HepG2 (cell line): ENCODE measurements around the gene C11orf16. TPM values are rescaled to one million over a fixed set of nuclear protein-coding genes. Genes with fewer than 3 reads are reported as not detected.

Source experiments
- CHD4 ChIP-seq: fragments of 200-600 bp; sonication (generic); IDR thresholded peaks from 2 replicates; pipeline ENCODE4 v1.7.0; 2017; ENCODE audit warnings: mild to moderate bottlenecking, low read length, borderline replicate concordance
- CREM ChIP-seq, 2 experiments: sonication (generic) in 1 of 2; formaldehyde crosslinking in 1 of 2; IDR thresholded peaks; 2 replicates each; pipeline versions ENCODE4 v1.4.0 to v1.6.1; 2016 to 2020; ENCODE audit warnings: antibody characterized with exemption in 1 of 2, mild to moderate bottlenecking in 1 of 2, missing genetic modification reagents in 1 of 2
- GATAD1 ChIP-seq: IDR thresholded peaks from 2 replicates; pipeline ENCODE4 v1.6.1; 2016; ENCODE audit warnings: missing genetic modification reagents, missing compliant biosample characterization
- HNRNPLL ChIP-seq: fragments of 200-400 bp; formaldehyde crosslinking; IDR thresholded peaks from 2 replicates; pipeline ENCODE4 v1.6.1; 2017; ENCODE audit warnings: mild to moderate bottlenecking, low read depth, low read length; ENCODE audit not compliant: poor library complexity, severe bottlenecking
- KDM3A ChIP-seq: IDR thresholded peaks from 2 replicates; pipeline ENCODE4 v1.6.1; 2018; ENCODE audit warnings: low read depth, missing compliant biosample characterization
- KDM5B ChIP-seq: sonication (generic); formaldehyde crosslinking; IDR thresholded peaks from 2 replicates; pipeline ENCODE4 v1.4.0; 2020; ENCODE audit warnings: missing genetic modification reagents, mild to moderate bottlenecking, borderline replicate concordance
- KLF6 ChIP-seq: IDR thresholded peaks from 2 replicates; pipeline ENCODE4 v1.8.0; 2016; ENCODE audit warnings: missing biosample characterization, missing genetic modification reagents
- MIER3 ChIP-seq: IDR thresholded peaks from 2 replicates; pipeline ENCODE4 v1.6.1; 2016; ENCODE audit warnings: missing compliant biosample characterization, borderline replicate concordance
- PHF20 ChIP-seq: sonication (generic); formaldehyde crosslinking; IDR thresholded peaks from 2 replicates; pipeline ENCODE4 v1.5.0; 2020; ENCODE audit warnings: mild to moderate bottlenecking, missing genetic modification reagents
- PHF8 ChIP-seq: sonication (generic); formaldehyde crosslinking; IDR thresholded peaks from 2 replicates; pipeline ENCODE4 v1.5.0; 2020; ENCODE audit warnings: missing genetic modification reagents
- PLRG1 ChIP-seq: fragments of 450-650 bp; conservative IDR thresholded peaks from 2 replicates; pipeline ENCODE4 v1.6.1; 2016
- REXO4 ChIP-seq: sonication (generic); formaldehyde crosslinking; IDR thresholded peaks from 2 replicates; pipeline ENCODE4 v1.8.0; 2022; ENCODE audit warnings: missing genetic modification reagents, mild to moderate bottlenecking, borderline replicate concordance
- SRF ChIP-seq: IDR thresholded peaks from 2 replicates; pipeline ENCODE4 v1.6.1; 2011; ENCODE audit warnings: mild to moderate bottlenecking, low read depth, low read length, moderate library complexity
- TCF12 ChIP-seq, 2 experiments: fragments of 450-650 bp in 1 of 2; sonication (generic) in 1 of 2; formaldehyde crosslinking in 1 of 2; IDR thresholded peaks; 2 replicates each; pipeline versions ENCODE4 v1.6.1 to v1.8.0; 2017 to 2022; ENCODE audit warnings: antibody characterized with exemption in 1 of 2, mild to moderate bottlenecking in 1 of 2, missing genetic modification reagents in 1 of 2, moderate library complexity in 1 of 2
- TP53 ChIP-seq: sonication (generic); formaldehyde crosslinking; conservative IDR thresholded peaks from 2 replicates; pipeline ENCODE4 v1.4.0; 2020; ENCODE audit warnings: missing genetic modification reagents
- ZMYM3 ChIP-seq: sonication (generic); formaldehyde crosslinking; IDR thresholded peaks from 2 replicates; pipeline ENCODE4 v1.5.1; 2020; ENCODE audit warnings: mild to moderate bottlenecking, missing genetic modification reagents
- ZNF232 ChIP-seq: sonication (generic); formaldehyde crosslinking; IDR thresholded peaks from 2 replicates; pipeline ENCODE4 v1.4.0; 2020; ENCODE audit warnings: missing genetic modification reagents, borderline replicate concordance
- ZNF598 ChIP-seq: sonication (generic); formaldehyde crosslinking; IDR thresholded peaks from 2 replicates; pipeline ENCODE4 v1.5.1; 2020; ENCODE audit warnings: mild to moderate bottlenecking, missing genetic modification reagents, borderline replicate concordance
- ZNF614 ChIP-seq: IDR thresholded peaks from 2 replicates; pipeline ENCODE4 v1.6.1; 2018; ENCODE audit warnings: missing biosample characterization, missing genetic modification reagents, inconsistent platforms, borderline replicate concordance
- ZNF766 ChIP-seq: sonication (generic); formaldehyde crosslinking; IDR thresholded peaks from 2 replicates; pipeline ENCODE4 v1.5.0; 2020; ENCODE audit warnings: missing genetic modification reagents, borderline replicate concordance
- ZNF879 ChIP-seq: sonication (generic); formaldehyde crosslinking; IDR thresholded peaks from 2 replicates; pipeline ENCODE4 v1.8.1; 2023; ENCODE audit warnings: missing genetic modification reagents
- polyA plus RNA-seq, 8 experiments: library from polyadenylated mRNA; depleted of rRNA in 3 of 8; stranded (reverse) in 7 of 8; unstranded in 1 of 8; fragments of >200 nt; fragmentation: Illumina TruSeq in 4 of 8; extraction: Trizol in 4 of 8; gene quantifications; 2 replicates each; pipeline versions ENCODE4 v1.2.1 to v1.2.3, GENCODE V29; 2011 to 2016; ENCODE audit warnings: low read depth in 4 of 8, missing spikeins in 1 of 8, mixed read lengths in 1 of 8; ENCODE audit not compliant: insufficient read depth in 1 of 8
- total RNA-seq, 5 experiments: library from RNA; depleted of rRNA; stranded (reverse); fragments of >200 nt; fragmentation: Illumina TruSeq; extraction: Trizol; gene quantifications; 2 replicates each; pipeline ENCODE4 v1.2.3, GENCODE V29; 2016; ENCODE audit warnings: low read depth in 1 of 5
- TF ChIP-seq, protein P1 (sequence below): sonication (generic); formaldehyde crosslinking; conservative IDR thresholded peaks from 2 replicates; pipeline ENCODE4 v1.4.0; 2020; ENCODE audit warnings: missing genetic modification reagents
- TF ChIP-seq, protein P2 (sequence below): IDR thresholded peaks from 2 replicates; pipeline ENCODE4 v1.6.1; 2016

Gene C11orf16
- total and polyA plus RNA-seq, 2 of the 13 experiments (the other 11 are each of a cell fraction or from before 2014, with no cell fraction given) = not detected

DNA sequence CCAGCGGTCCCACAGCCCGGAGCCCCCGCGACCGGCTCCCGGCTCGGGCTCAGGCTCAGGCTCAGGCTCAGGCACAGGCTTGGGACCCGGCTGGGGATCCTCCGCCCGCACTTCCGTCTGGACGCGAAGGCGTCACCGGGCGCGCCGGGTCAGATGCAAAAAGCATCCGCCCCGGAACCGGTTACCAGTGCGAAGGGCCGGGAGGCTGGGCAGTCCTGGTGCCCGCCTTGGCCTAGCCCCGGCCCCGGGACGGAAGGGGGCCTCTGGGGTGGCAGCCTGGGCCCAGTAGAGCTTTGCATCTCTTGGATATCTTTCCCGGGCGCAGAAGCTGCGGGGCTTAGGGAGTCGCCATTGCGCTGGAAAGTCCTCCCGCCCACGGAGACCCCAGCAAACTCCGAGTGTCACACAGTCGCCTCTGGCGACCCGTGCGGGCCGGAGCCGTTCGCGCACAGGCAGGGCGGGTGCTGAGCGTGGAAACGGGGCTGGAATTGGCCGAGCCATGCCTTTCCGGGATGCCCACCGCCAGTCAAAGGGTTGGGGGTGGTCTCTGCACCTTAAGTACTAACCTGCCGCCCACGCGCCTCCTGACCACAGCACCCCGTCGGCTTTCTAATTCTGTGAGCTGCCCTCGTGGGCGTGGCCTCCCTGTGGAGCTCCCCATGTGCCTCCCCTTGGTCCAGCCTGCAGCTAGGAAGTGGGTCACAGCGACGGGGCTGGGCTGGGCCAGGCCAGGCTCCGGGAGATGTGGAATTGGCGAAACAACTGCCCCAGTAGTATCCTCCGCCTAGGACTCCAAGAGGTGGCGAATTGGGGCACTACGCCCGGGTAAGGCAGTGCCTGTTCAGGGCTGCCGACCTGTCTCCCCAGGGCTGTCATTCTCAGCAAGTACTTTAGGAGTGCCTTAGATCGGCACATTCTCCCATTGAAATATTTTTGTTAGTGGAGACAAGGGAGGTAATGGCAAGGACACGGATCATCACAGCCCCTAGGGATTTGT lies 31.9 kb upstream of the C11orf16 start, which contains the start of gene TMEM9B (continued):
- TF ChIP-seq PHF20 (CRISPR knock-in tag) (peak; percentile 97), ZMYM3 (CRISPR knock-in tag) (peak; percentile 42; the same call in 1 of the 2 replicates), GATAD1 (CRISPR knock-in tag) (peak; percentile 95), ZNF766 (CRISPR knock-in tag) (peak; percentile 64), PHF8 (CRISPR knock-in tag) (peak; percentile 99), KDM3A (CRISPR knock-in tag) (peak; percentile 42; the same call in 1 of the 2 replicates), SRF (no peak), TP53 (CRISPR knock-in tag) (0 out of 2 replicates have a peak, but pooled peaks have one; percentile 51), MIER3 (no peak), CHD4 (0 out of 2 replicates have a peak, but pooled peaks have one; percentile 39), HNRNPLL (peak; percentile 69), ZNF598 (CRISPR knock-in tag) (peak; percentile 69; the same call in 1 of the 2 replicates), REXO4 (CRISPR knock-in tag) (no peak), KLF6 (CRISPR knock-in tag) (peak; percentile 67; the same call in 1 of the 2 replicates), ZNF614 (peak; percentile 12; the same call in 1 of the 2 replicates), ZNF232 (CRISPR knock-in tag) (peak; percentile 85), CREM (IDR thresholded peaks at IDR 0.05) (peak; percentile 91), CREM (CRISPR knock-in tag; IDR thresholded peaks at IDR 0.05) (peak; percentile 21; the same call in 1 of the 2 replicates), ZNF879 (CRISPR knock-in tag) (no peak), TCF12 (IDR thresholded peaks at IDR 0.05) (no peak), TCF12 (CRISPR knock-in tag; IDR thresholded peaks at IDR 0.05) (0 out of 2 replicates have a peak, but pooled peaks have one; percentile 11), KDM5B (CRISPR knock-in tag) (peak; percentile 81), PLRG1 (no peak)
- TF ChIP-seq, protein P1, sequence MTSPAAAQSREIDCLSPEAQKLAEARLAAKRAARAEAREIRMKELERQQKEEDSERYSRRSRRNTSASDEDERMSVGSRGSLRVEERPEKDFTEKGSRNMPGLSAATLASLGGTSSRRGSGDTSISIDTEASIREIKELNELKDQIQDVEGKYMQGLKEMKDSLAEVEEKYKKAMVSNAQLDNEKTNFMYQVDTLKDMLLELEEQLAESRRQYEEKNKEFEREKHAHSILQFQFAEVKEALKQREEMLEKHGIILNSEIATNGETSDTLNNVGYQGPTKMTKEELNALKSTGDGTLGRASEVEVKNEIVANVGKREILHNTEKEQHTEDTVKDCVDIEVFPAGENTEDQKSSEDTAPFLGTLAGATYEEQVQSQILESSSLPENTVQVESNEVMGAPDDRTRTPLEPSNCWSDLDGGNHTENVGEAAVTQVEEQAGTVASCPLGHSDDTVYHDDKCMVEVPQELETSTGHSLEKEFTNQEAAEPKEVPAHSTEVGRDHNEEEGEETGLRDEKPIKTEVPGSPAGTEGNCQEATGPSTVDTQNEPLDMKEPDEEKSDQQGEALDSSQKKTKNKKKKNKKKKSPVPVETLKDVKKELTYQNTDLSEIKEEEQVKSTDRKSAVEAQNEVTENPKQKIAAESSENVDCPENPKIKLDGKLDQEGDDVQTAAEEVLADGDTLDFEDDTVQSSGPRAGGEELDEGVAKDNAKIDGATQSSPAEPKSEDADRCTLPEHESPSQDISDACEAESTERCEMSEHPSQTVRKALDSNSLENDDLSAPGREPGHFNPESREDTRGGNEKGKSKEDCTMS (CRISPR knock-in tag) = no peak
- TF ChIP-seq, protein P2, sequence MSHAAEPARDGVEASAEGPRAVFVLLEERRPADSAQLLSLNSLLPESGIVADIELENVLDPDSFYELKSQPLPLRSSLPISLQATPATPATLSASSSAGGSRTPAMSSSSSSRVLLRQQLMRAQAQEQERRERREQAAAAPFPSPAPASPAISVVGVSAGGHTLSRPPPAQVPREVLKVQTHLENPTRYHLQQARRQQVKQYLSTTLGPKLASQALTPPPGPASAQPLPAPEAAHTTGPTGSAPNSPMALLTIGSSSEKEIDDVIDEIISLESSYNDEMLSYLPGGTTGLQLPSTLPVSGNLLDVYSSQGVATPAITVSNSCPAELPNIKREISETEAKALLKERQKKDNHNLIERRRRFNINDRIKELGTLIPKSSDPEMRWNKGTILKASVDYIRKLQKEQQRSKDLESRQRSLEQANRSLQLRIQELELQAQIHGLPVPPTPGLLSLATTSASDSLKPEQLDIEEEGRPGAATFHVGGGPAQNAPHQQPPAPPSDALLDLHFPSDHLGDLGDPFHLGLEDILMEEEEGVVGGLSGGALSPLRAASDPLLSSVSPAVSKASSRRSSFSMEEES (CRISPR knock-in tag) = no peak
